HEK293 (cell line): ENCODE results near the gene GBGT1.

Experiments used
- CTCF ChIA-PET: fragments of 350-600 bp; formaldehyde crosslinking; extraction: SDS; loops from one replicate; lab custom pipeline; 2021; ENCODE audit warnings: antibody characterized with exemption; lab: Yijun Ruan, JAX
- POLR2A ChIA-PET: fragments of 300-600 bp; formaldehyde crosslinking; extraction: SDS; loops from one replicate; lab custom pipeline; 2020; ENCODE audit warnings: antibody characterized with exemption, inconsistent platforms; lab: Yijun Ruan, JAX
- H3K27ac ChIP-seq: fragments of 200-500 bp; sonication (Bioruptor generic); 2 replicates; pipeline ENCODE4 v1.5.1; 2014; ENCODE audit warnings: low read depth, low read length, control low read depth, inconsistent platforms; ENCODE audit errors: extremely low read depth
- H3K36me3 ChIP-seq, 2 experiments: fragments of 200-500 bp in 1 of 2; sonication (Bioruptor generic) in 1 of 2; 1 replicate in 1 of 2; 2 replicates in 1 of 2; pipeline ENCODE4 v1.5.1; 2014 to 2017; ENCODE audit warnings: inconsistent platforms in 2 of 2, low read length in 2 of 2; ENCODE audit not compliant: control insufficient read depth in 2 of 2, insufficient read depth in 1 of 2
- H3K4me1 ChIP-seq: fragments of 200-500 bp; sonication (Bioruptor generic); 2 replicates; pipeline ENCODE4 v1.5.1; 2014; ENCODE audit warnings: mild to moderate bottlenecking, low read length, inconsistent platforms; ENCODE audit not compliant: control insufficient read depth, insufficient read depth
- H3K4me3 ChIP-seq: 2 replicates; pipeline ENCODE4 v1.5.1; 2011; ENCODE audit warnings: low read depth, mild to moderate bottlenecking, control low read depth, low read length, moderate library complexity
- H3K9me3 ChIP-seq: fragments of 200-500 bp; sonication (Bioruptor generic); 2 replicates; pipeline ENCODE4 v1.5.1; 2014; ENCODE audit warnings: low read depth, low read length, inconsistent platforms; ENCODE audit not compliant: control insufficient read depth, insufficient read depth
- INSM2 ChIP-seq: fragments of 450-650 bp; formaldehyde crosslinking; IDR thresholded peaks from 2 replicates; pipeline ENCODE4 v1.5.1; 2016; ENCODE audit warnings: missing biosample characterization, missing genetic modification characterization
- KLF10 ChIP-seq: fragments of 450-650 bp; IDR thresholded peaks from 2 replicates; pipeline ENCODE4 v1.5.1; 2018; ENCODE audit warnings: missing biosample characterization, mild to moderate bottlenecking, missing genetic modification characterization
- PRDM4 ChIP-seq: fragments of 450-650 bp; formaldehyde crosslinking; IDR thresholded peaks from 2 replicates; pipeline ENCODE4 v1.5.1; 2017; ENCODE audit warnings: missing biosample characterization, missing genetic modification characterization
- SETDB1 ChIP-seq: IDR thresholded peaks from one replicate; pipeline ENCODE4 v1.6.1; 2017; ENCODE audit warnings: mild to moderate bottlenecking, low read length, moderate library complexity, mixed read lengths; ENCODE audit not compliant: insufficient read length
- SP2 ChIP-seq: fragments of 450-650 bp; formaldehyde crosslinking; IDR thresholded peaks from 2 replicates; pipeline ENCODE4 v1.5.1; 2016; ENCODE audit warnings: missing biosample characterization, missing genetic modification characterization
- TSHZ1 ChIP-seq: fragments of 450-650 bp; formaldehyde crosslinking; IDR thresholded peaks from 2 replicates; pipeline ENCODE4 v1.5.1; 2016; ENCODE audit warnings: missing biosample characterization, missing genetic modification characterization, borderline replicate concordance
- ZBTB20 ChIP-seq: fragments of 450-650 bp; formaldehyde crosslinking; IDR thresholded peaks from 2 replicates; pipeline ENCODE4 v1.5.1; 2016; ENCODE audit warnings: missing biosample characterization, missing genetic modification characterization
- ZFP3 ChIP-seq: fragments of 450-650 bp; formaldehyde crosslinking; IDR thresholded peaks from 2 replicates; pipeline ENCODE4 v1.5.1; 2016; ENCODE audit warnings: low read depth, missing biosample characterization, missing genetic modification characterization
- ZNF112 ChIP-seq: fragments of 450-650 bp; formaldehyde crosslinking; IDR thresholded peaks from 2 replicates; pipeline ENCODE4 v1.5.0; 2017; ENCODE audit warnings: missing biosample characterization, missing genetic modification characterization
- ZNF155 ChIP-seq: fragments of 450-650 bp; formaldehyde crosslinking; IDR thresholded peaks from 2 replicates; pipeline ENCODE4 v1.5.1; 2016; ENCODE audit warnings: missing biosample characterization, missing genetic modification characterization
- ZNF18 ChIP-seq: fragments of 450-650 bp; formaldehyde crosslinking; IDR thresholded peaks from 2 replicates; pipeline ENCODE4 v1.5.1; 2016; ENCODE audit warnings: missing biosample characterization, missing genetic modification characterization
- ZNF223 ChIP-seq: fragments of 450-650 bp; formaldehyde crosslinking; IDR thresholded peaks from 2 replicates; pipeline ENCODE4 v1.5.1; 2016; ENCODE audit warnings: missing biosample characterization, missing genetic modification characterization
- ZNF248 ChIP-seq: fragments of 450-650 bp; formaldehyde crosslinking; IDR thresholded peaks from 2 replicates; pipeline ENCODE4 v1.5.1; 2017; ENCODE audit warnings: missing biosample characterization, missing genetic modification characterization
- ZNF473 ChIP-seq: fragments of 450-650 bp; formaldehyde crosslinking; IDR thresholded peaks from 2 replicates; pipeline ENCODE4 v1.5.1; 2017; ENCODE audit warnings: missing biosample characterization, missing genetic modification characterization
- ZNF654 ChIP-seq: fragments of 450-650 bp; formaldehyde crosslinking; IDR thresholded peaks from 2 replicates; pipeline ENCODE4 v1.5.1; 2016; ENCODE audit warnings: low read depth, missing biosample characterization, missing genetic modification characterization
- ZNF776 ChIP-seq: fragments of 450-650 bp; formaldehyde crosslinking; IDR thresholded peaks from 2 replicates; pipeline ENCODE4 v1.5.0; 2017; ENCODE audit warnings: missing biosample characterization, missing genetic modification characterization, borderline replicate concordance
- ZNF777 ChIP-seq: fragments of 450-650 bp; formaldehyde crosslinking; IDR thresholded peaks from 2 replicates; pipeline ENCODE4 v1.5.1; 2017; ENCODE audit warnings: missing biosample characterization, missing genetic modification characterization, borderline replicate concordance
- ZNF785 ChIP-seq: fragments of 450-650 bp; formaldehyde crosslinking; IDR thresholded peaks from 2 replicates; pipeline ENCODE4 v1.5.1; 2016; ENCODE audit warnings: missing biosample characterization, missing genetic modification characterization
- ZNF830 ChIP-seq: fragments of 450-650 bp; IDR thresholded peaks from 2 replicates; pipeline ENCODE4 v1.5.0; 2018; ENCODE audit warnings: missing biosample characterization, missing genetic modification characterization, low read depth, mild to moderate bottlenecking, moderate library complexity
- ZNF837 ChIP-seq: fragments of 450-650 bp; formaldehyde crosslinking; IDR thresholded peaks from 2 replicates; pipeline ENCODE4 v1.5.1; 2016; ENCODE audit warnings: missing biosample characterization, missing genetic modification characterization
- ZSCAN23 ChIP-seq: fragments of 450-650 bp; formaldehyde crosslinking; IDR thresholded peaks from 2 replicates; pipeline ENCODE4 v1.5.1; 2016; ENCODE audit warnings: missing biosample characterization, missing genetic modification characterization

Gene GBGT1

GRCh38 chr9:133165452-133165730, 1.7 kb upstream of the GBGT1 start (continued):
- no peak for TF ChIP-seq TSHZ1 (tag by site-specific recombination)
- TF ChIP-seq ZNF155 (tag by site-specific recombination): no peak

GRCh38 chr9:133164191-133164590, 477 bp upstream of the GBGT1 start:
- Histone ChIP-seq H3K4me1 (no peaks in the 10 kb centered on the region), H3K36me3 (no peaks in the 10 kb centered on the region), H3K4me3 (peak overlapping the region; percentile 53), H3K27ac (0 out of 2 replicates have a peak overlapping the region, but pooled peaks have one; percentile 56)
- ChIA-PET CTCF (interaction anchor here (0.5 to 1.0 kb wide), 2 partner anchors 20 to 199 kb away, joined by 3 to 12 read pairs; no protein-coding TSS in a partner anchor), POLR2A (interaction anchor here (0.5 to 0.8 kb wide), 2 partner anchors 187 to 878 kb away, joined by 3 read pairs; no protein-coding TSS in a partner anchor)
- TF ChIP-seq ZNF473 (tag by site-specific recombination) (no peak), ZNF654 (tag by site-specific recombination) (no peak), ZNF785 (tag by site-specific recombination) (no peak), ZNF830 (tag by site-specific recombination) (no peak), ZNF112 (tag by site-specific recombination) (no peak), SETDB1 (no peak), SP2 (tag by site-specific recombination) (no peak), PRDM4 (tag by site-specific recombination) (no peak), ZNF18 (tag by site-specific recombination) (no peak), INSM2 (tag by site-specific recombination) (no peak)
- TF ChIP-seq, all 188 proteins: peak for 0
- no peaks in the 10 kb centered on the region for H3K9me3 ChIP-seq

GRCh38 chr9:133162861-133163503, 732 bp downstream of the GBGT1 start:
- CTCF ChIA-PET: interaction anchor here (1.3 kb wide), 1 partner anchor 141 kb away, joined by 3 read pairs; no protein-coding TSS in a partner anchor
- H3K36me3 ChIP-seq: no peaks in the 10 kb centered on the region
- H3K27ac ChIP-seq: no peak overlapping the region
- no peaks in the 10 kb centered on the region for H3K9me3 ChIP-seq
- POLR2A ChIA-PET: no interaction called here
- H3K4me1 ChIP-seq: no peaks in the 10 kb centered on the region
- peak overlapping the region; percentile 53 for H3K4me3 ChIP-seq
- TF ChIP-seq ZSCAN23 (tag by site-specific recombination) (no peak), ZNF223 (tag by site-specific recombination) (no peak), ZNF776 (tag by site-specific recombination) (no peak), ZBTB20 (tag by site-specific recombination) (no peak), KLF10 (tag by site-specific recombination) (no peak), ZNF777 (tag by site-specific recombination) (no peak), ZNF248 (no peak), ZNF837 (tag by site-specific recombination) (no peak), INSM2 (tag by site-specific recombination) (no peak), ZFP3 (no peak)
